Common myeloid progenitor, CD34-positive (primary cell): ENCODE results near the gene CFAP298.

ENCODE experiments used
- CTCF ChIA-PET: fragments of 350-600 bp; sonication (Branson Sonifier 250); formaldehyde crosslinking; loops from one replicate; lab custom pipeline; 2021; ENCODE audit warnings: antibody characterized with exemption; lab: Charles Lee
- POLR2A ChIA-PET: fragments of 350-600 bp; sonication (Branson Sonifier 250); formaldehyde crosslinking; loops from one replicate; lab custom pipeline; 2021; ENCODE audit warnings: antibody characterized with exemption; lab: Charles Lee
- DNase-seq, 3 donors: peaks; one replicate each; pipeline versions ENCODE4 v3.0.0 to v3.0.0-alpha.2; 2013
- H3K27ac ChIP-seq, 2 experiments: 1 replicate in 1 of 2; 2 replicates in 1 of 2; pipeline ENCODE4 v1.7.0; 2013; ENCODE audit warnings: inconsistent platforms in 2 of 2, low read length in 2 of 2, mild to moderate bottlenecking in 2 of 2, low read depth in 1 of 2, moderate library complexity in 1 of 2; ENCODE audit not compliant: severe bottlenecking in 2 of 2, insufficient read depth in 1 of 2, poor library complexity in 1 of 2
- H3K27me3 ChIP-seq, 5 experiments: replicated peaks in 2 of 5; 1 replicate in 3 of 5; 2 replicates in 2 of 5; pipeline versions ENCODE4 v1.6.1 to v1.7.0; 2013; ENCODE audit warnings: low read length in 4 of 5, mild to moderate bottlenecking in 2 of 5, moderate library complexity in 2 of 5, inconsistent platforms in 1 of 5; ENCODE audit not compliant: insufficient read depth in 5 of 5, control insufficient read depth in 4 of 5
- H3K36me3 ChIP-seq, 4 experiments: 1 replicate in 2 of 4; 2 replicates in 2 of 4; pipeline versions ENCODE4 v1.6.1 to v1.7.0; 2013; ENCODE audit warnings: low read length in 3 of 4, control low read depth in 1 of 4, mild to moderate bottlenecking in 1 of 4; ENCODE audit not compliant: control insufficient read depth in 4 of 4, insufficient read depth in 4 of 4
- H3K4me1 ChIP-seq, 4 experiments: 1 replicate in 3 of 4; 2 replicates in 1 of 4; pipeline versions ENCODE4 v1.6.1 to v1.7.1; 2013; ENCODE audit warnings: low read length in 3 of 4, mild to moderate bottlenecking in 3 of 4, control low read depth in 1 of 4, inconsistent platforms in 1 of 4, moderate library complexity in 1 of 4; ENCODE audit not compliant: control insufficient read depth in 4 of 4, insufficient read depth in 4 of 4; ENCODE audit errors: control extremely low read depth in 1 of 4
- H3K4me3 ChIP-seq, 7 experiments: 1 replicate in 4 of 7; 2 replicates in 3 of 7; pipeline versions ENCODE4 v1.5.1 to v1.7.0; 2013; ENCODE audit warnings: mild to moderate bottlenecking in 7 of 7, low read length in 6 of 7, moderate library complexity in 6 of 7, inconsistent platforms in 2 of 7, low read depth in 2 of 7, control low read depth in 1 of 7; ENCODE audit not compliant: insufficient read depth in 4 of 7, control insufficient read depth in 1 of 7; ENCODE audit errors: extremely low read depth in 1 of 7
- H3K9me3 ChIP-seq, 5 experiments: 1 replicate in 4 of 5; 2 replicates in 1 of 5; pipeline versions ENCODE4 v1.6.1 to v1.7.1; 2013; ENCODE audit warnings: low read length in 4 of 5, mild to moderate bottlenecking in 2 of 5, inconsistent platforms in 1 of 5, low read depth in 1 of 5, moderate library complexity in 1 of 5; ENCODE audit not compliant: control insufficient read depth in 4 of 5, insufficient read depth in 2 of 5; ENCODE audit errors: control extremely low read depth in 1 of 5
- WGBS: methylation state at CpG from one replicate; pipeline ENCODE4 v1.1.5; 2013; ENCODE audit not compliant: insufficient coverage; 5-methylcytosine and 5-hydroxymethylcytosine counted together

The CFAP298 gene

GRCh38 chr21:32576011-32576410 is 36.2 kb downstream of the CFAP298 start:
- Histone ChIP-seq H3K9me3 (no peaks in the 10 kb centered on the region), H3K4me3 (no peak overlapping the region), H3K27ac (no peak overlapping the region), H3K36me3 (no peaks in the 10 kb centered on the region), H3K4me1 (no peaks in the 10 kb centered on the region), H3K27me3 (peaks cover 0 to 3% (median 0%) of the 10 kb centered on the region in 5 experiments)
- 94% methylated on average over 11 of the region's 11 CpGs for WGBS
- ChIA-PET POLR2A (no interaction called here), CTCF (interaction anchor here (1.1 kb wide), 1 partner anchor 36 kb away, joined by 3 read pairs; the partner anchor contains the start of gene CFAP298)
- DNase-seq = no peak

GRCh38 chr21:32574946-32575925 is 36.9 kb downstream of the CFAP298 start:
- Histone ChIP-seq H3K27me3 (peaks cover 0 to 3% (median 0%) of the 10 kb centered on the region in 5 experiments), H3K4me3 (no peak overlapping the region), H3K36me3 (no peaks in the 10 kb centered on the region), H3K27ac (no peak overlapping the region), H3K4me1 (peaks cover 0 to under 1% (median under 1%) of the 10 kb centered on the region in 4 experiments), H3K9me3 (no peaks in the 10 kb centered on the region)
- WGBS = 97% methylated on average over 24 of the region's 26 CpGs
- ChIA-PET POLR2A (no interaction called here), CTCF (interaction anchor here (1.1 kb wide), 2 partner anchors 37 to 171 kb away, joined by 3 read pairs; partner anchors contain the start of gene CFAP298)
- no peak for DNase-seq

- no peak overlapping the region for H3K4me3 ChIP-seq
Measured at GRCh38 chr21:32572574-32573420, 39.4 kb downstream of the CFAP298 start.

GRCh38 chr21:32570456-32570855 is 41.7 kb downstream of the CFAP298 start:
- WGBS = 100% methylated on average over 1 of the region's 3 CpGs
- Histone ChIP-seq H3K4me3 (no peak overlapping the region), H3K27me3 (no peaks in the 10 kb centered on the region), H3K4me1 (peaks cover 0 to 18% (median 11%) of the 10 kb centered on the region in 4 experiments), H3K9me3 (peaks cover 0 to 2% (median 0%) of the 10 kb centered on the region in 5 experiments), H3K27ac (no peak overlapping the region), H3K36me3 (no peaks in the 10 kb centered on the region)
- ChIA-PET POLR2A (interaction anchor here (1.1 kb wide), 1 partner anchor 203 kb away, joined by 3 read pairs; no protein-coding TSS in a partner anchor), CTCF (interaction anchor here (0.8 to 3.9 kb wide), 7 partner anchors 9 to 166 kb away, joined by 3 to 16 read pairs (median 4); partner anchors contain the start of gene TCP10L)
- no peak for DNase-seq

More at GRCh38 chr21:32572574-32573420, 39.4 kb downstream of the CFAP298 start:
- H3K36me3 ChIP-seq = no peaks in the 10 kb centered on the region
- DNase-seq = no peak
- ChIA-PET POLR2A (no interaction called here), CTCF (interaction anchor here (0.7 to 3.9 kb wide), 5 partner anchors 9 to 169 kb away, joined by 3 to 16 read pairs (median 3); no protein-coding TSS in a partner anchor)
- no peaks in the 10 kb centered on the region for H3K27me3 ChIP-seq
- peaks cover 0 to 18% (median 11%) of the 10 kb centered on the region in 4 experiments for H3K4me1 ChIP-seq
- H3K27ac ChIP-seq = no peak overlapping the region
- WGBS = 95% methylated on average over 21 of the region's 25 CpGs
- no peaks in the 10 kb centered on the region for H3K9me3 ChIP-seq

- ChIA-PET POLR2A (interaction anchor here (0.6 to 1.1 kb wide), 2 partner anchors 202 to 1393 kb away, joined by 3 read pairs; no protein-coding TSS in a partner anchor), CTCF (interaction anchor here (0.8 to 3.9 kb wide), 16 partner anchors 8 to 173 kb away, joined by 3 to 16 read pairs (median 4); partner anchors contain the start of gene EVA1C)
- Histone ChIP-seq H3K9me3 (peaks cover 0 to 6% (median 3%) of the 10 kb centered on the region in 5 experiments), H3K27me3 (no peaks in the 10 kb centered on the region), H3K27ac (peak overlapping the region in 1 of 2 experiments; percentile 49), H3K4me3 (peak overlapping the region; percentile 42 to 82 (median 69)), H3K4me1 (peaks cover 0 to 18% (median 11%) of the 10 kb centered on the region in 4 experiments), H3K36me3 (no peaks in the 10 kb centered on the region)
- peak; percentile 85 to 93 (median 92) for DNase-seq
- under 1% methylated on average over 57 of the region's 61 CpGs for WGBS
Measured at GRCh38 chr21:32569261-32570230, 42.6 kb downstream of the CFAP298 start.
